Stimulated activated CD4-positive, alpha-beta T cell treated with anti-CD3 and anti-CD28 coated beads, Interleukin-15, amount 100 ng/mL, for 48 hours (primary cell): ENCODE data around the gene KLF7.

Experiments used
- DNase-seq, 2 donors: peaks; one replicate each; pipeline ENCODE4 v3.0.0-alpha.2; 2020; ENCODE audit warnings: low read depth in 2 of 2

The KLF7 gene

GRCh38 chr2:207167099-207167923 lies 1.6 kb upstream of the KLF7 start:
- no peak for DNase-seq

- DNase-seq = peak in 1 of 2 donors; percentile 49
These were observed 776 bp upstream of the KLF7 start for GRCh38 chr2:207166349-207167098.

DNA sequence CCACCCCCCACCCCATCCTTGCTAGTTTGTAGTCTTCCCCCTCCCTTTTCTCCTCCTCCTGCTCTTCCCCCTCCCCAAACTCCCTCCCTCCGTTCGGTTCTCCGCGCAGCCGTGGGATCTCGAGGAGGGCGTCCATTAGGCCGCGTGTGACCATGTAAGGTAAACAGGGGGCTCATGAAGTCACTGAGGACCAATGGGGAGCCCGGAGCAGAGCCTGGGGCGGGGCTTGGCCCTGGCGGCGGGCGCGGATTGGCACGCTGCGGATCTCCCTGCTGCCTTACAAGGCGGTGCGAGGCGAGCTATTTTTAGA lies 246 bp upstream of the KLF7 start:
- peak; percentile 94 for DNase-seq

DNA sequence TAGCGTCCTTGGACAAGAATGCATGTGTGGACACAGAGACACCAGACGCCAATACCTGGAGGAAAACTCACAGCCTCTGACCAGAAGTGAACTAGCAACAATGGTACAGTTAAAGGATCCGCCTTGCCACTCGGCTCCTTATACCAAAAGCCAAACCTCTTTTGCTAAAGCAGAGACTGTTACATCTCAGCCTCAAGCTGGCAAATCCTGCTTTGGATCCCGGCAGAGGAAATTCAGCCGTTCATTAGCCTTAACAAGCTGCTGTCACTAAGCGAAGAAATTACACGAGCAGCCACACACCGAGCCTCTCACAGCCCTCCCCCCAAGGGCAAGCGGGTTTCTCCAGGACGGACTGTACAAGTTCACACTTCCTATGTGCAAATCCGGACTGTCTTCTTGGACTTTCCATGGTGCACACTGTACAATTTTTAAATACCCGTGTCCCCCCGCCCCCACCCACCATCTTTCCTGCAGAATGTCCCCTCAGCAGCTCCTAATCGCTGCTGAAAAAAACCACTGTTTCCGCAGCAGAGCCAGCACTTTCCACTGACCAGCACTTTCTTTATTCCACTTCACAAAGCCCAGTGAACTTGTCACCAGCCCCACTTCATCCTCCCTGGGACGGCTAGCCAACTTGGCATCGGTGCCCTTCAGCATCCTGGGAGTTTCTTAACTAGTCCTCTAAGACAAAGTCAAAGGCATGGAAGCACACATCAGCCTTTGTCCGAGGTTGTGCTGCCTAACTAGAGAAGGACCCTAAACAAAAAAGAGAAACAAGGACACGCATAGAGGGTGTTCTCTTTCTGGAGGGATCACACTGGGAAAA lies 1.5 kb downstream of the KLF7 start:
- DNase-seq = no peak

GRCh38 chr2:207163756-207164005 lies 2.1 kb downstream of the KLF7 start:
- no peak for DNase-seq

GRCh38 chr2:207163053-207163755 lies 2.5 kb downstream of the KLF7 start:
- no peak for DNase-seq

DNA sequence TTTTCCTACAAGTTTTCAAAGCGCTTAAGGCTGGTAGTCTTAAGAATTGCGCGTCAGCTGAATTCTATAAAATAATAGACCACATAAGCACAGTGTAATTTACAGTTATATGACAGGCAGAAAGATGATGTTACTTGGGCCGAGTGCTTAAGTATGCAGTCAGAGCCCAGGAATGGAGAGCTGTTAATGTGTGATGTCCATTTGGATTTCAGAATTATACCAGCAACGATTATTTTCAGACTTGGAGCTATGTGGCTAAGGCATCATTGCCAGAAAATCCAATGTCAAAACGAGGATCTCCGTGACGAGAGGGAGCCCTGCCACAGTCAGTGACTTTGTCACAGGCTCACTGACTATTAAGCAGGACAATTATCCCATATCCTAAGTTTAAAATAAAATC lies 3.4 kb downstream of the KLF7 start:
- DNase-seq = no peak

GRCh38 chr2:207161247-207162123 lies 4.3 kb downstream of the KLF7 start:
- DNase-seq = no peak

- no peak for DNase-seq
These were observed 5.6 kb downstream of the KLF7 start for GRCh38 chr2:207160115-207160514.

GRCh38 chr2:207159002-207159401 lies 6.7 kb downstream of the KLF7 start:
- no peak for DNase-seq

GRCh38 chr2:207157731-207158130 lies 8.0 kb downstream of the KLF7 start:
- no peak for DNase-seq

DNA sequence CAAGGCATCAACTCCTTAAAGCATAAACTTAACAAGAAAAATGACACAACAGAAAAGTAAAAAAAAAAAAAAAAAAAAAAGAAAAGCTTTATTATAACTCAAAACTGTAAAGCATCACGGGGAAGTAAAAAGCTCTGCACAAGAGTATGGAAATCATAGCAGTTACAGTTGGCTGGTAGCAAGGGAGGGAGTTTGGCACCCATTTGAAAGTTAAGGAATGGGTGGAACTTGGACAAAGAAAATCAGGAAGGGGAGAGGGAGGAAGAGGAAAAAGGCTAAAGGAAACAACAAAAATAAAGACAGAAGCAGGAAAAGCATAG lies 8.6 kb downstream of the KLF7 start:
- no peak for DNase-seq

DNA sequence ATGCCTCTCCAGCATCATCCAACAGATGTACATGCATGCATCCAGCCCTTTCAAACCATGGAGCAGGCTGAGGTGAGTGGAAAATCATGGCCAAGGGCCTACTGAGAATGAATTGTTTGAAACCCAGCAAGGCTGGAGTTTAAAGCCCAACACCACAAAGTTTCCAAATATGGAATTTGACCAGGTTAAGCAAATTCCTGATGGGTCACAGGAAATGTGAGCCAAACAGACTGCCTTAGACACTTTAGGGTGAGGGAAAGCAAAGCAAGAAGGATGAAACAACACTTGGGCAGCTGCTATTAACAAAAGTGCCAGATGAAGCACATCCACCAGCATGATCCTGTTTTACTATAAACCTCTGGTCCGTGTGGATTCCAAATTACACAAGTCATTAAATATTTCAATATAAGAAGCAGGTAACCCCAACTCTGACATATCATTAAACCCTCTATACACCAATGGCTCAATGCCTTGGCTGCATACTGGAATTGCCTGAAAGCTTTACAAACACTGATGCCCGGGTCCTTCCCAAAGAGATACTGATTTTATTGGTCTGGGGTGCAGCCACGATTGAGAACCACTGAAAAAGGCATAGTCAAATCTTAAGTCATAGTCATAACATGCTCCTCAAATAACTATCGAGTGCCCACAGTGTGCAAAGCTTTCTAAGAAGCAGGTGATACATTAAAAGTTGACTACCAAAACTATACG lies 9.1 kb downstream of the KLF7 start:
- DNase-seq = peak in 1 of 2 donors; percentile 4

DNA sequence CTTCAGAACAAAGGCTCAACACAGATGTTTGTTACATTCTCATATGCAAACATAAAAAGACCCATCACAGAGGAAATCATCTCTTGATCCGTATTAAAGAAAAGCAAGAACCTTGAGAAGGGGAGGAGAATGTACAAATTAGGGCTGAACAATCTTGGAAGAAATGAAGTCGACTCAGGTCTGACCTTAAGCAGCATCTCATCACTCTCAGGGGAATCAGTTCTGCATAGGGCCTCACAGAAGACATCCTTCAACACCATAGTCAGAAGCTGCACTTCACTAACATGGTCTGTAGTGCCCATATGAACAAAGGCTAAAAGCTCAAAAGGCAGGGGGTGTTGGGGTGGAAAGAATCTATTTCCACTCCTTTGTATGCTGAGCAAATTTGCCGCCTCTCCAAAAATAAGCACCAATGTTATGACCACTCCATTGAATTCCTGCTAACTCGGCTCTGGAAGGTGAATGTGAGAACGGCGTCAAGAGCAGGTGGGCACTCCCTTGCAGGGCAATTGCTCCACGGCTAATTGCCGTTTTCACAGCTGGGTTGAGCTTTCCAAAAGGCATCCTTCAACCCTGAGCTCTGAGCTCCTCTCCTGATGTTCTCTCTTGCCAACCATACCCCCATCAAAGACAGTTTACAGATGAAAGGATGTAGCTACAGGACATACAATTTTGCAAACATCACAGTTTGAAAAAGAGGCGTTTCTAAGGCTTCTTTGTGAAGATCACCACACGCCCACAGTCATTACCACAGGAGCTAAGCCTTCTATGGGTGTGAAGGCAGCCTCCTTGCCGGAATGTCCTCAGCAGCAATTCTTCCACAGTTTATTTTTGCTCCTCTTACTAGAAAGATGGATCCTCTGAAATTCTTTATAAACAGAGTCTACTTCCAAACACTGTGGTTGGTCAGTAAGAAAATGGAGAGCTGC lies 10.0 kb downstream of the KLF7 start:
- DNase-seq = no peak

GRCh38 chr2:207154556-207155510 lies 10.9 kb downstream of the KLF7 start:
- DNase-seq = no peak

- DNase-seq = no peak
These were observed 12.3 kb downstream of the KLF7 start for GRCh38 chr2:207153266-207153975.

- no peak for DNase-seq
These were observed 14.7 kb downstream of the KLF7 start for GRCh38 chr2:207151048-207151447.

GRCh38 chr2:207150284-207150683 lies 15.5 kb downstream of the KLF7 start:
- DNase-seq = no peak
